ENCODE measurements around the gene RASL11A. TPM values are rescaled to one million over a fixed set of nuclear protein-coding genes. Genes with fewer than 3 reads are reported as not detected.
A peak's percentile ranks its signal among the peaks of the same experiment; 100 is the strongest.
"Not testable (repeated sequence)": the region's sequence is repeated elsewhere in the genome, so short reads cannot be mapped to it uniquely, and the experiment has no call there.

Gene RASL11A
- total and polyA plus RNA-seq, 8 donors, result 10.3 to 12.6 (median 12.2) TPM

DNA sequence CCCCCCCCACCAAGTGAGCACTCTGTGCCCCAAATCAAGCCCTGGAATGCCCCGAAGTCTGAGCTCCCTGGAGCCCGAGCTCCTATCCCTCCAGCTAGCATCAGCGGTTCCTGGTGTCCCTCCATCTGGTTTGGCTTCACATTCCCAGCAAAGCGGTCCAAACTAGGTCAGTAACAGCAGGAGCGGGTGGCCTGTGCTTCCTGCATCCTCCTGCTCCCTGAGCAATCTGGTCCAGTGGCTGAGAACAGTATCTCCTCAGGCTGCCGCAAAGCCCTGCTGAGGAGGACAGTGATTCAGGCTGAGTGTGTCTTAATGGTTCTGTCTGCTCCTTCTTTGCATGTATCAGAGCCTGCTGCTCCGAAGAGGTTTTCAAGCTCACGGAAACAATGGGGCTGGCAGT lies 25.9 kb downstream of the RASL11A start:
- Histone ChIP-seq H3K27ac (no peak overlapping the region), H3K27me3 (no peaks in the 10 kb centered on the region), H3K4me1 (no peaks in the 10 kb centered on the region), H3K4me3 (no peak overlapping the region), H3K9me3 (no peaks in the 10 kb centered on the region), H3K36me3 (no peaks in the 10 kb centered on the region)
- TF ChIP-seq, protein P1, sequence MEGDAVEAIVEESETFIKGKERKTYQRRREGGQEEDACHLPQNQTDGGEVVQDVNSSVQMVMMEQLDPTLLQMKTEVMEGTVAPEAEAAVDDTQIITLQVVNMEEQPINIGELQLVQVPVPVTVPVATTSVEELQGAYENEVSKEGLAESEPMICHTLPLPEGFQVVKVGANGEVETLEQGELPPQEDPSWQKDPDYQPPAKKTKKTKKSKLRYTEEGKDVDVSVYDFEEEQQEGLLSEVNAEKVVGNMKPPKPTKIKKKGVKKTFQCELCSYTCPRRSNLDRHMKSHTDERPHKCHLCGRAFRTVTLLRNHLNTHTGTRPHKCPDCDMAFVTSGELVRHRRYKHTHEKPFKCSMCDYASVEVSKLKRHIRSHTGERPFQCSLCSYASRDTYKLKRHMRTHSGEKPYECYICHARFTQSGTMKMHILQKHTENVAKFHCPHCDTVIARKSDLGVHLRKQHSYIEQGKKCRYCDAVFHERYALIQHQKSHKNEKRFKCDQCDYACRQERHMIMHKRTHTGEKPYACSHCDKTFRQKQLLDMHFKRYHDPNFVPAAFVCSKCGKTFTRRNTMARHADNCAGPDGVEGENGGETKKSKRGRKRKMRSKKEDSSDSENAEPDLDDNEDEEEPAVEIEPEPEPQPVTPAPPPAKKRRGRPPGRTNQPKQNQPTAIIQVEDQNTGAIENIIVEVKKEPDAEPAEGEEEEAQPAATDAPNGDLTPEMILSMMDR (IDR thresholded peaks at IDR 0.05), result no peak
- ATAC-seq (no peak), DNase-seq (no peak)
- intact Hi-C loops (cut with DNase I), result no loop called here

- intact Hi-C loops (cut with DNase I), result no loop called here
- Histone ChIP-seq H3K27me3 (no peaks in the 10 kb centered on the region), H3K4me3 (no peak overlapping the region), H3K27ac (no peak overlapping the region), H3K9me3 (no peaks in the 10 kb centered on the region), H3K36me3 (no peaks in the 10 kb centered on the region), H3K4me1 (no peaks in the 10 kb centered on the region)
- ATAC-seq (peak; percentile 53), DNase-seq (no peak)
- TF ChIP-seq, protein P1 (IDR thresholded peaks at IDR 0.05), result no peak
Measured at GRCh38 chr13:27298849-27299248, 28.2 kb downstream of the RASL11A start.

DNA sequence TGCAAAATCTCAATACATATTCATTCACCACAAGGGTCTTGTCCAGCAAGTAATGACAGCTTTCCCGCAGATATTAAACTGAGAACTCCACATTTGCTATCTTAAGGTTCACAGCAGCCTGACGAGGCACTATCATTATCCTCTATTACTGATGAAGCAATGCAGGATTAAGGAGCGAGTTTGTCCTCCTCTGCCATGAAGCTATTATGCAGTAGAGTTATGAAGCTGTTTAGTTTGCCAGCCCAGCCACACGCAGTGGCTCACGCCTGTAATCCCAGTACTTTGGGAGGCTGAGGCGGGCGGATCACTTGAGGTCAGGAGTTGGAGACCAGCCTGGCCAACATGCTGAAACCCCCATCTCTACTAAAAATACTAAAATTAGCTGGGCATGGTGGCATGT lies 29.8 kb downstream of the RASL11A start:
- ATAC-seq; intact Hi-C loops (cut with DNase I); H3K36me3 ChIP-seq; H3K27ac ChIP-seq; H3K4me1 ChIP-seq; H3K4me3 ChIP-seq; H3K27me3 ChIP-seq; DNase-seq; H3K9me3 ChIP-seq: not testable (repeated sequence)

GRCh38 chr13:27300941-27301586 lies 30.4 kb downstream of the RASL11A start:
- TF ChIP-seq, protein P1 (IDR thresholded peaks at IDR 0.05), result no peak
- H3K4me3 ChIP-seq, result no peak overlapping the region
- H3K4me1 ChIP-seq, result no peaks in the 10 kb centered on the region
- intact Hi-C loops (cut with DNase I), result no loop called here
- H3K9me3 ChIP-seq, result no peaks in the 10 kb centered on the region
- no peaks in the 10 kb centered on the region for H3K36me3 ChIP-seq
- H3K27ac ChIP-seq, result no peak overlapping the region
- DNase-seq, result no peak
- H3K27me3 ChIP-seq, result no peaks in the 10 kb centered on the region
- no peak for ATAC-seq

DNA sequence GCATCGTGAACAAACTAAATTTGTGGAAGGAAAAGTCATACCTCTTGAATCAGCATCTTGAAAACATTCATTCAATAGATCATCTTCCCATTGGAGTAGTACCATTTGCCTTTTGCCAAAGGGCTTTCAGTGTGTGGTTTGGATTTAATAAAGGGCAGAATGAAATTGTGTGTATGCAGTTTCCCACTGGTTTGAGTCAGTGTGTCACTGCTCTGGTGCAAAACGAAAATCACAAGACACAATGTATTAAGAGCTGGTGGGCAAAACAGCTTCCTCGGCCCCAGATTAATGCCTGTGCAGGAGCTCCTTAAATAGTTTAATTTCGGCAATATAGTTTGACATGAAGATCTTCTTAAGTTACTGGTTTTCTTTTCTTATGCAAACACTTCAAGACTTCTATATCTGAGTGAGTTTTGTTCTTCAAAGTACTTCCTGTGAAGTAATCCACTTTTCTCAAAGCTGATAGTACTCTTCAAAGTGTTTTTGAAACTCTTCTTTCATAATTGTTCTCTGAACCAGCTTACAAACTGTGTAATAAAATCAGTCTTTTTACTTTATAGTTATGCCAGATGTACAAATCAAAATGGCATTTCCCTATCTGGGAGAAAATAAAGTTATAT lies 32.1 kb downstream of the RASL11A start:
- Histone ChIP-seq H3K36me3 (no peaks in the 10 kb centered on the region), H3K9me3 (no peaks in the 10 kb centered on the region), H3K27me3 (no peaks in the 10 kb centered on the region), H3K4me1 (no peaks in the 10 kb centered on the region), H3K4me3 (no peak overlapping the region), H3K27ac (peak overlapping the region in 1 of 2 donors; percentile 38)
- no peak for DNase-seq
- TF ChIP-seq, protein P1 (IDR thresholded peaks at IDR 0.05), result no peak
- peak; percentile 72 for ATAC-seq
- intact Hi-C loops (cut with DNase I), result no loop called here

Measured in left lung (tissue), 10 donors.